Epithelial cell of prostate (primary cell): ENCODE results near the gene B4GALNT3.

Source experiments
- DNase-seq: peaks from one replicate; pipeline ENCODE4 v3.0.0-alpha.2; 2011; ENCODE audit warnings: low read depth, low spot score
- H3K27ac ChIP-seq: fragments of 450-650 bp; 2 replicates; pipeline ENCODE4 v1.5.1; 2017; ENCODE audit warnings: mild to moderate bottlenecking

B4GALNT3 gene

GRCh38 chr12:507391-507796, 47.7 kb downstream of the B4GALNT3 start:
- no peak for DNase-seq
- H3K27ac ChIP-seq = peak overlapping the region; percentile 84

- no peak for DNase-seq
- H3K27ac ChIP-seq = peak overlapping the region; percentile 84
Measured at GRCh38 chr12:508145-508544, 48.4 kb downstream of the B4GALNT3 start.

GRCh38 chr12:508795-509194, 49.1 kb downstream of the B4GALNT3 start:
- peak overlapping the region; percentile 84 for H3K27ac ChIP-seq
- DNase-seq = no peak

GRCh38 chr12:509500-509899, 49.8 kb downstream of the B4GALNT3 start:
- H3K27ac ChIP-seq = peak overlapping the region; percentile 84
- DNase-seq = no peak

GRCh38 chr12:510071-510825, 50.5 kb downstream of the B4GALNT3 start:
- DNase-seq = no peak
- H3K27ac ChIP-seq = peak overlapping the region; percentile 84

- peak overlapping the region; percentile 3 for H3K27ac ChIP-seq
- no peak for DNase-seq
Measured at GRCh38 chr12:512933-513332, 53.2 kb downstream of the B4GALNT3 start.

- H3K27ac ChIP-seq = peak overlapping the region; percentile 3
- no peak for DNase-seq
Measured at GRCh38 chr12:513446-513845, 53.7 kb downstream of the B4GALNT3 start.

GRCh38 chr12:517538-517937, 57.8 kb downstream of the B4GALNT3 start:
- H3K27ac ChIP-seq = no peak overlapping the region
- DNase-seq = no peak

GRCh38 chr12:520119-520518, 60.4 kb downstream of the B4GALNT3 start:
- no peak for DNase-seq
- H3K27ac ChIP-seq = no peak overlapping the region

- no peak for DNase-seq
- H3K27ac ChIP-seq = no peak overlapping the region
Measured at GRCh38 chr12:522692-523378, 63.1 kb downstream of the B4GALNT3 start.

GRCh38 chr12:524167-524951, 64.6 kb downstream of the B4GALNT3 start:
- DNase-seq = no peak

GRCh38 chr12:526089-526488, 66.3 kb downstream of the B4GALNT3 start:
- no peak for DNase-seq
- no peak overlapping the region for H3K27ac ChIP-seq

More at GRCh38 chr12:524167-524951, 64.6 kb downstream of the B4GALNT3 start:
- no peak overlapping the region for H3K27ac ChIP-seq

- H3K27ac ChIP-seq = no peak overlapping the region
- no peak for DNase-seq
Measured at GRCh38 chr12:527241-527640, 67.5 kb downstream of the B4GALNT3 start.

- no peak for DNase-seq
- no peak overlapping the region for H3K27ac ChIP-seq
Measured at GRCh38 chr12:527729-528128, 68.0 kb downstream of the B4GALNT3 start.

GRCh38 chr12:530308-530707, 70.6 kb downstream of the B4GALNT3 start:
- DNase-seq = peak; percentile 95
- peak overlapping the region; percentile 91 for H3K27ac ChIP-seq

GRCh38 chr12:530821-531220, 71.1 kb downstream of the B4GALNT3 start:
- DNase-seq = no peak
- H3K27ac ChIP-seq = peak overlapping the region; percentile 91

GRCh38 chr12:531951-532585, 72.3 kb downstream of the B4GALNT3 start:
- H3K27ac ChIP-seq = peak overlapping the region; percentile 91
- no peak for DNase-seq

GRCh38 chr12:532908-533565, 73.3 kb downstream of the B4GALNT3 start:
- DNase-seq = peak; percentile 98
- H3K27ac ChIP-seq = peak overlapping the region; percentile 91

- DNase-seq = no peak
- H3K27ac ChIP-seq = peak overlapping the region; percentile 91
Measured at GRCh38 chr12:533718-534117, 74.0 kb downstream of the B4GALNT3 start.

- peak overlapping the region; percentile 91 for H3K27ac ChIP-seq
- no peak for DNase-seq
Measured at GRCh38 chr12:534216-534615, 74.5 kb downstream of the B4GALNT3 start.
